NCI-H446 treated with DMSO at 0.1 percent for 48 hours (cell line): ENCODE measurements around the gene AP3B1.

Source experiments
- DNase-seq: peaks from one replicate; lab custom pipeline; 2025; lab: John Stamatoyannopoulos, UW

AP3B1 gene

DNA sequence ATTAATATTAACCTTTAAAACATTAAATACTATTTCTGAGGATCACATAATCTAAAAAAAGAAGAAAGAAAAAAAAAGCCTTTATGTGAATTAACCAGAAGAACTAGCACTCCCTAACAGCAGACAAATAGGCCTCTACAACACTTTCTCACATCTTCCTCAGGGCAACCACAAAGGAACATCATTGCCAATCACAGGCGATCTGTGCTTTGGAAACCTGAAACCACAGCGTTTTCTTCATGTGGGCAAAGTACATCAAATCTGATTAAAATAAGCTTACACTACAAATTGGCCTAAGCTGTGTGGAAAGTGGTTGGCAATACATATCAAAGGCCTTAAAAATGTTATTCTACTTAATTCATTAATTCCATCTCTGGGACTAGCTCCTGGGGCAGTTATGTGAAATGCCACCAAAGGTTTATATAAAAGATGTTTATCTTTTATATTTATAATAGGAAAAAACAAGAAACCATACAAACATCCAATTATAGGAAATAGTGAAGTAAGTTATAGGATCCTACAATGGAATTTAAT, 333.6 kb downstream of the AP3B1 start:
- DNase-seq: no peak

DNA sequence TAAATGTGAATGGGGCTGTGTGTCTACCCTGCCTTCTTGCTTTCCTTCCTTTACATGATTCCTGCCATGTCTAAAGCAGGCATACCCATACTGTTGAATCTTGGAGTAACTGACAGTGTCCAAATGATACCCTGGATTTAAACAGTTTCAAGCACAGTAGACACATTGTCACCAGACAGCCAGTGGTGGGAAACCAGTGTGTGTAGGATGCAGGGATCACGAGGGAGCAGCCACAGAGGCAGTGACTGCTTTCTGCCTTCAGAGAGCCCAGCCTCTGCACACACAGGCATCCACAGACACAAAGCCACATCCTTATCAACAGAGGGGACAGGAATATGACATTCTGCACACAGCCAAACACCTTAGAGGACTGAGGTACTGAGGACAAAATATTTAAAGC, 334.2 kb downstream of the AP3B1 start:
- no peak for DNase-seq

DNA sequence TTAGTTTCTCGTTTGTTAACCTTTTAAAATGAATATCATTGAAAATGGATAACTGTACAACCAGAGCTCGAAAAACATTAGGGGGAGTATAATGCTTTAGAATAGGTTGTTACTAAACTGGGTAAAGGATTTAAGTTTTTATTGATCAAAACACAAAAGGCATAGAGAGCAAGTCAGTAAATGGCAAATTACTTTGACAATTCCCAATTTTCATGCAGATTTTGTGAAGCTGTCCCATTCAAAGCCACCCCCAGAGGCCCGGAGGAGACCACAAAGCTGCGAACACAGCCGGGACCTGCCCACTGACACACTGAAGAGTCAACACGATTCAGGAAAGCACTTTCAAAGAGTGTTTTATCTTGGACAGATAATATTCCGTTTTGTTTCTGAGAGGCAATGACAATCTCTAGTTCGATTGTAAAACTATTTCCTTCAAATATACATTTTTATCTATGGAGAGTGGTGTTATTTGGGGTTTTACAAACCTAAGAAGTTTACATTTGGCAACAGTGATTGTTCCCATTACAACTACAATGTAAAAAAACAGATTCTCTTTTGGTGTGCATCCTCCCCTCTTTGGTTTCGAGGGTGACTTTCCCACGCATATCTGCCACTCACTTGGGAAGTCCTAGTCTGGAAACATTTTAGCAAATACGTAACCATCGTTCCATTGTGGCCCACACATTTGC, 335.7 kb downstream of the AP3B1 start:
- DNase-seq: no peak

DNA sequence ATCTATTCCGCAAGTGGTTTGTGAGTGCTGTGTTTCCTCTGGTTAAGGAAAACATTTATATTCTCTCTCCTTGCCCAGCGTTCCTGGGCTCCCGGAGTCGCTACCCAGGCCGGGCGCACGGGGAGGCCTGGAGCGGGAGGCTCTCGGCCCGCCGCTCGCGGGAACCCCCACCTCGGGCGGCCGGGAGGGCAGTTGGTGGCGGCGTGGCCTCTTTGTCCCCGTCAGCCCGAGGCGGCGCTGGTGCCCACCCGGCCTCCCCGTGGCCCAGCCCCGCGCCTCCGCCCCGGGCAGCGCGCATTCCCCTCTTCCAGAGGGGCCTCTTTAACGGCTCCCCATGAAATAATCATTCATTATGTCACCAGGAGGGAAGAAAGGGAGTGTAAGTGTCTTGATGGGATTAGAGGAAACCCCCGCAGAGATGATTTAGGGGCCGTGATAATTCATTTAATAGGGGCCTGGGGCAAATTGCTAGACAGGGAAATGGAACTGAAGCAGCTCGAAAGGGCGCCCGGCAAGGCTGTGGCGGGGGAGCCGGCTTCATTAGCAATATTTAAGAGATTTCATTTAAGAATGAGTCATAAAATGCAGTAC, 336.5 kb downstream of the AP3B1 start:
- no peak for DNase-seq

DNA sequence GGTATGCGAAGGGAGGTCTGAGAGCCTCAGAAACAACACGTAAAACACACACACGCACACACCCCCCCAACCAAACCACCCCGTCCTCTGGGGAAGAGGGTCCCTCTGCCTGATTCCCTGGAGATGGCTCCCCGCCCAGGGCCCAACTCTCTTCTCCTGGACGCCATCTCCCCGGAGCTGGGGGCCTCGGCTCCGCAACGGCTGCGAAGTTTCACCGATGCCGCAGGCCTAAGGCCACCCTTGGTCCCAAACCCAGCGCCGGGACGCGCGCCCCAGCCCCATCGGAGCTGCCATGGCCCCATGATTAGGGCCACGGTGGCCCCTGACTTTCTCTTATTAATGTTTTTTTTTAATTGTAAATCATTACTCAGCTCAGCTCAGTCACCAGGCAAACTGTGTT, 337.0 kb downstream of the AP3B1 start:
- DNase-seq: no peak

DNA sequence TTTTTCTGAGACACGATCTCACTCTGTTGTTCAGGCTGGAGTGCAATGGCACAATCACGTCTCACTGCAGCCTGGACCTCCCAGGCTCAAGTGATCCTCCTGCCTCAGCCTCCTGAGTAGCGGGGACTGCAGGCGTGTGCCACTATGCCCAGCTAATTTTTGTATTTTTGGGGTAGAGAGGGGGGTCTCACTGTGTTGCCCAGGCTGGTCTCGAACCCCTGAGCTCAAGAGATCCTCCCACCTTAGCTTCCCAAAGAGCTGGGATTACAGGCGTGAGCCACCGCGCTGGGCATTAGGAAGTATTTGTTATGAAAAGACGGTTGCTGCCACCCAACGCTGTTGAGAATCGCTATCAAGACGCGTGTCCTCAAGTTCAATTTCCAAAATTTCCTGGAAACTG, 337.4 kb downstream of the AP3B1 start:
- no peak for DNase-seq

DNA sequence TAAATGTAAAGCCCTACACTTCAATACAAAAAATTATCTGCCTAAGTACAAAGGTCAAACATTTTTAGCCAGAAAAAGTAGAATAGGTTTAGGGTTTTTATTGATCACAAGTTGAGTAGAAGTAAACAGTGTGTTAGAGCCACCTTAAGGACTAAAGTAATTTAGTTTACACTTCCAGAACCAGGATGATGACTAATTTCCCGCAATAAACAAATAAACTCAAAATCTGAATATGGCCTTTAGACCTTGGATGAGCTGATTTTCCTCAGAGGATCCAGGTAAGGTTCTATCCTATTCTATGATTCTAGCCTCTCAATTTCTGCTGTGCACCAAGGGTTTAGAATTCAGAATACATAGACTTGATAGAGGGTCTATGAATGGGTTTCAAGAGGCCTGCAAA, 338.9 kb downstream of the AP3B1 start:
- DNase-seq: no peak

DNA sequence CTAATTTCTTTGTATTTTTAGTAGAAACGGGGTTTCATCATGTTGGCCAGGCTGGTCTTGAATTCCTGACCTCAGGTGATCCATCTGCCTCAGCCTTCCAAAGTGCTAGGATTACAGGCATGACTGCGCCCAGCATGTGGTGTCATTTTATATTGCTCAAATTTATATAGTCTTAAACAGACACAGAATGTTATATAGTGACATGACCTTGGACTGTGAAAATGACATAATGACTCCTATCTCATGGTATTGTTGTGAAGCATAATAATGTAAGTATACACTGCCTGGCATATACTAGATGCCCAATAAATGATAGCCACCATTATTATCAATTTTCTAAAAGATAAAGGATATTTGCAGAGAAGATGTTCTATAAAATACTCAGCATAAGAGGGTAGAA, 341.1 kb downstream of the AP3B1 start:
- DNase-seq: no peak

DNA sequence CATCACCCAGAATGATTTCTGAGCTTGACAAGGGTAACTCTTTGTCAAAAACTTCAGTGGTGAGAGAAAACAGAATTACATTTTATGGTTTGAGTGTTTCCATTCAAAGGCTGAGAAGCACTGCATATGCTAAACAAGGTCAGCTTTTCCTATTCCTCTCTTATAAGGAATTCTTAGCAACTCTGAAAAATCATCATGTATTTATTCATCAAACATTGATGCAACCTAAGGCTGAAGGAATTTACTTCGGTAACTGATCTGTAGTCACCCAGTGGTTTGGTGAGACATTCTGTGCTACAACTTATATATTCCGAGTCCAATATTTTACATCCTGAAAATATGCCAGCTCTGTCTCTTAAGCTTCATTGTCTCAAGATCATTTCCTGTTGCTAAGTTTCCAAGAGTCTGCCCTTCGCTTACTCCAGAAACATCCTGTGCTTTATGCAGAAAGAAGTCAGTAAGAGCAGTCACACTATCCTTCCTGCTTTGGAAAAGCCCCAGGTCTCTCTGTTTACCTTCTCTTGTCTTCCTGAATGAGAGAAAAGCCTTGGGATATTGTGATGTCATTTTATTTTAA, 341.8 kb downstream of the AP3B1 start:
- DNase-seq: no peak
